Activated CD4-positive, CD25-positive, alpha-beta regulatory T cell treated with anti-CD3 and anti-CD28 coated beads, Interleukin-2, amount 50 U/mL, for 72 hours (primary cell): ENCODE results near the gene OSBP2.

Experiments
- DNase-seq: peaks from one replicate; pipeline ENCODE4 v3.0.0; 2021

Gene OSBP2

GRCh38 chr22:30821381-30821780, 126.7 kb downstream of the OSBP2 start:
- no peak for DNase-seq

GRCh38 chr22:30821863-30822215, 127.2 kb downstream of the OSBP2 start:
- DNase-seq, result no peak

GRCh38 chr22:30822216-30823014, 127.7 kb downstream of the OSBP2 start:
- DNase-seq, result no peak

- DNase-seq, result no peak
Measured at GRCh38 chr22:30823015-30823370, 128.3 kb downstream of the OSBP2 start.

- no peak for DNase-seq
Measured at GRCh38 chr22:30824096-30824495, 129.4 kb downstream of the OSBP2 start.

GRCh38 chr22:30824711-30825110, 130.0 kb downstream of the OSBP2 start:
- no peak for DNase-seq

GRCh38 chr22:30825711-30826505, 131.2 kb downstream of the OSBP2 start:
- DNase-seq, result no peak

GRCh38 chr22:30826670-30827355, 132.1 kb downstream of the OSBP2 start:
- DNase-seq, result no peak

GRCh38 chr22:30827646-30828045, 133.0 kb downstream of the OSBP2 start:
- no peak for DNase-seq

GRCh38 chr22:30828187-30829155, 133.8 kb downstream of the OSBP2 start:
- no peak for DNase-seq

- no peak for DNase-seq
Measured at GRCh38 chr22:30829901-30830550, 135.4 kb downstream of the OSBP2 start.

GRCh38 chr22:30830907-30831306, 136.2 kb downstream of the OSBP2 start:
- DNase-seq, result no peak

GRCh38 chr22:30832407-30832987, 137.8 kb downstream of the OSBP2 start:
- DNase-seq, result no peak

- DNase-seq, result no peak
Measured at GRCh38 chr22:30833322-30833721, 138.6 kb downstream of the OSBP2 start.

GRCh38 chr22:30837531-30837930, 142.9 kb downstream of the OSBP2 start:
- DNase-seq, result no peak

GRCh38 chr22:30838111-30838510, 143.4 kb downstream of the OSBP2 start:
- DNase-seq, result no peak

GRCh38 chr22:30841273-30841672, 146.6 kb downstream of the OSBP2 start:
- DNase-seq, result no peak

GRCh38 chr22:30843245-30843644, 148.6 kb downstream of the OSBP2 start:
- DNase-seq, result no peak

- no peak for DNase-seq
Measured at GRCh38 chr22:30847583-30847982, 152.9 kb downstream of the OSBP2 start.

- no peak for DNase-seq
Measured at GRCh38 chr22:30855266-30855665, 160.6 kb downstream of the OSBP2 start.

GRCh38 chr22:30855677-30856518, 161.2 kb downstream of the OSBP2 start:
- no peak for DNase-seq
